ENCODE data around the gene DPP7. TPM values are rescaled to one million over a fixed set of nuclear protein-coding genes. Genes with fewer than 3 reads are reported as not detected.

Gene DPP7
- total and polyA plus RNA-seq, 2 of the 8 experiments (the other 6 are each of a cell fraction or from before 2014, with no cell fraction given), result 21.2 to 26.8 TPM

- ChIA-PET POLR2A (ENCODE audit: partially characterized antibody) (interaction anchor here (0.7 to 2.1 kb wide), 3 partner anchors 13 to 265 kb away, joined by 3 to 9 read pairs (median 4); partner anchors contain the start of gene MAN1B1), CTCF (ENCODE audit: partially characterized antibody) (interaction anchor here (1.0 to 4.6 kb wide), 6 partner anchors 10 to 126 kb away, joined by 3 to 27 read pairs (median 4); partner anchors contain the start of gene NPDC1)
- H2BK120ac ChIP-seq (replicated peaks; ENCODE audit: low read depth, low read length), result no peak overlapping the region
- H2BK5ac ChIP-seq (ENCODE audit: low read depth, low read length), result no peak overlapping the region
- 0 out of 2 replicates have a peak overlapping the region, but pooled peaks have one; percentile 19 for H2BK15ac ChIP-seq (ENCODE audit: low read length)
- no peak overlapping the region for H3K9ac ChIP-seq (replicated peaks in 1 of 4; ENCODE audit: extremely low read depth in 1 of 4, low read depth in 3 of 4, low read length in 3 of 4)
- H3K4ac ChIP-seq (replicated peaks; ENCODE audit: insufficient read length, low read depth, low read length), result no peak overlapping the region
- FAIRE-seq, result no peak
- no peak for DNase-seq (ENCODE audit: low read depth in 1 of 2, low spot score in 2 of 2)
- H3K4me1 ChIP-seq (replicated peaks in 1 of 4; ENCODE audit: control insufficient read depth in 3 of 4, insufficient read depth in 4 of 4, low read length in 3 of 4), result peaks cover 0 to 29% (median 24%) of the 10 kb centered on the region in 4 experiments; a peak in 6 of 7 replicates
- no peak overlapping the region for H3K4me2 ChIP-seq (ENCODE audit: insufficient read depth in 1 of 2, low read depth in 2 of 2, low read length in 2 of 2)
- H2BK12ac ChIP-seq (ENCODE audit: low read depth, low read length), result peak overlapping the region; percentile 63; the same call in 1 of the 2 replicates
- no peak overlapping the region for H4K5ac ChIP-seq (ENCODE audit: insufficient read length, low read depth, low read length)
- H3K36me3 ChIP-seq (ENCODE audit: control insufficient read depth in 2 of 4, insufficient read depth in 4 of 4, low read length in 3 of 4), result no peaks in the 10 kb centered on the region; a peak in 1 of 8 replicates
- H4K8ac ChIP-seq (ENCODE audit: extremely low read depth, insufficient read depth, low read length), result no peak overlapping the region
- 87% methylated on average over 8 of the region's 8 CpGs; no CpG with 5 or more reads in 1 of the 2 experiments for WGBS, 2 experiments (ENCODE audit: extremely low coverage in 1 of 2, insufficient coverage in 1 of 2, insufficient read length in 1 of 2, insufficient replicate concordance in 2 of 2, low coverage in 1 of 2, low lambda C conversion rate in 2 of 2, missing lambda C conversion rate in 1 of 2)
- no peak overlapping the region for H3K14ac ChIP-seq (ENCODE audit: insufficient read length)
- peaks cover 17 to 42% (median 30%) of the 10 kb centered on the region in 4 experiments for H3K27me3 ChIP-seq (replicated peaks in 1 of 4; ENCODE audit: control insufficient read depth in 3 of 4, extremely low read depth in 1 of 4, insufficient read depth in 3 of 4, low read length in 3 of 4)
- no peaks in the 10 kb centered on the region for H3K9me3 ChIP-seq (ENCODE audit: insufficient read depth in 2 of 2, low read depth in 1 of 2, low read length in 1 of 2)
- no peak overlapping the region for H2BK20ac ChIP-seq (ENCODE audit: low read length)
- no peak overlapping the region for H3K18ac ChIP-seq (ENCODE audit: extremely low read depth, low read length)
- H3K27ac ChIP-seq (ENCODE audit: low read depth, low read length), result no peak overlapping the region
- H4K20me1 ChIP-seq (replicated peaks in 1 of 2; ENCODE audit: control insufficient read depth in 1 of 2, insufficient read depth in 2 of 2, low read length in 2 of 2), result peaks cover 5 to 7% of the 10 kb centered on the region in 2 experiments
- H3K23ac ChIP-seq (ENCODE audit: insufficient read length), result no peak overlapping the region
- no peak overlapping the region for H2AFZ ChIP-seq (ENCODE audit: low read length)
- TF ChIP-seq RAD21 (IDR thresholded peaks at IDR 0.05 in 1 of 2, conservative IDR thresholded peaks at IDR 0.05 in 1 of 2; ENCODE audit: low read depth in 2 of 2, low read length in 2 of 2), result no peak
- TF ChIP-seq TEAD4 (IDR thresholded peaks at IDR 0.05; ENCODE audit: low read depth, low read length), result no peak
- no peak for TF ChIP-seq GTF2F1 (IDR thresholded peaks at IDR 0.05; ENCODE audit: borderline replicate concordance, low read depth, low read length)
- no peak for TF ChIP-seq KDM5A (IDR thresholded peaks at IDR 0.05; ENCODE audit: low read length)
- TF ChIP-seq SP2 (IDR thresholded peaks at IDR 0.05; ENCODE audit: low read length), result no peak
- no peak for TF ChIP-seq NANOG (IDR thresholded peaks at IDR 0.05; ENCODE audit: insufficient read depth, low read depth, low read length, poor library complexity, severe bottlenecking)
- TF ChIP-seq SRF (IDR thresholded peaks at IDR 0.05; ENCODE audit: low read depth, low read length), result no peak
- no peak for TF ChIP-seq TAF1 (IDR thresholded peaks at IDR 0.05; ENCODE audit: low read depth, low read length)
- no peak overlapping the region for H3K4me3 ChIP-seq (ENCODE audit: extremely low read depth in 1 of 4, insufficient read depth in 2 of 4, low read depth in 3 of 4, low read length in 4 of 4)
- H4K91ac ChIP-seq (replicated peaks; ENCODE audit: insufficient read length, low read length), result peak overlapping the region; percentile 59
- H3K79me1 ChIP-seq (ENCODE audit: low read depth, low read length), result peaks cover 2% of the 10 kb centered on the region; the same call in 1 of the 2 replicates
- peak overlapping the region; percentile 70; the same call in 1 of the 2 replicates for H2AK5ac ChIP-seq (ENCODE audit: low read depth, low read length)
- no peak overlapping the region for H3K56ac ChIP-seq (replicated peaks; ENCODE audit: insufficient read length, low read depth, low read length)
- no peaks in the 10 kb centered on the region for H3K79me2 ChIP-seq (ENCODE audit: control insufficient read depth in 1 of 2, insufficient read depth in 2 of 2, low read length in 2 of 2)
- peaks cover 27% of the 10 kb centered on the region for H3K23me2 ChIP-seq (ENCODE audit: low read depth, low read length)
Observed at GRCh38 chr9:137073992-137074399, 40.5 kb downstream of the DPP7 start.
